GM19455 (cell line): ENCODE results near the gene RCL1.

Experiments used
- ATAC-seq: cut with Tn5 transposase; IDR thresholded peaks from one replicate; pipeline ENCODE4 v1.9.1; 2021; ENCODE audit not compliant: unreplicated experiment

Gene RCL1

GRCh38 chr9:4805191-4805918 lies 12.6 kb downstream of the RCL1 start:
- no peak for ATAC-seq

GRCh38 chr9:4810565-4810964 lies 17.8 kb downstream of the RCL1 start:
- no peak for ATAC-seq

- no peak for ATAC-seq
Observed at GRCh38 chr9:4811824-4812223, 19.1 kb downstream of the RCL1 start.

GRCh38 chr9:4812858-4813257 lies 20.1 kb downstream of the RCL1 start:
- ATAC-seq: no peak

GRCh38 chr9:4814913-4815312 lies 22.2 kb downstream of the RCL1 start:
- ATAC-seq: no peak

GRCh38 chr9:4815381-4815956 lies 22.7 kb downstream of the RCL1 start:
- ATAC-seq: no peak

- ATAC-seq: no peak
Observed at GRCh38 chr9:4820168-4820567, 27.4 kb downstream of the RCL1 start.

GRCh38 chr9:4821133-4821532 lies 28.4 kb downstream of the RCL1 start:
- ATAC-seq: no peak

GRCh38 chr9:4822057-4822456 lies 29.3 kb downstream of the RCL1 start:
- no peak for ATAC-seq

- ATAC-seq: no peak
Observed at GRCh38 chr9:4826417-4827166, 33.8 kb downstream of the RCL1 start.

GRCh38 chr9:4827224-4827623 lies 34.5 kb downstream of the RCL1 start:
- ATAC-seq: no peak

- no peak for ATAC-seq
Observed at GRCh38 chr9:4828761-4829160, 36.0 kb downstream of the RCL1 start.

- no peak for ATAC-seq
Observed at GRCh38 chr9:4829969-4830368, 37.2 kb downstream of the RCL1 start.

GRCh38 chr9:4830699-4831098 lies 38.0 kb downstream of the RCL1 start:
- ATAC-seq: no peak

- no peak for ATAC-seq
Observed at GRCh38 chr9:4831119-4831518, 38.4 kb downstream of the RCL1 start.

GRCh38 chr9:4831944-4832343 lies 39.2 kb downstream of the RCL1 start:
- no peak for ATAC-seq

- ATAC-seq: no peak
Observed at GRCh38 chr9:4832786-4833579, 40.2 kb downstream of the RCL1 start.

GRCh38 chr9:4833781-4834560 lies 41.2 kb downstream of the RCL1 start:
- ATAC-seq: no peak

GRCh38 chr9:4836676-4837075 lies 43.9 kb downstream of the RCL1 start:
- no peak for ATAC-seq
